Cardiac muscle cell (in vitro differentiated cells and primary cell): ENCODE measurements around the gene CPM. TPM values are rescaled to one million over a fixed set of nuclear protein-coding genes. Genes with fewer than 3 reads are reported as not detected.

Source experiments
- DNase-seq, 2 donors: peaks; one replicate each; pipeline versions ENCODE4 v3.0.0 to v3.0.0-alpha.2; 2010 to 2017; ENCODE audit warnings: low read depth in 1 of 2, low spot score in 1 of 2
- H3K27ac ChIP-seq: fragments of 200-600 bp; sonication (generic); 2 replicates; pipeline ENCODE4 v1.5.1; 2016
- H3K27me3 ChIP-seq: fragments of 200-600 bp; sonication (generic); 2 replicates; pipeline ENCODE4 v1.6.0; 2016; ENCODE audit warnings: control low read depth
- H3K36me3 ChIP-seq: fragments of 200-600 bp; sonication (generic); 2 replicates; pipeline ENCODE4 v1.5.1; 2016; ENCODE audit warnings: control low read depth
- H3K4me1 ChIP-seq: fragments of 200-600 bp; sonication (generic); 2 replicates; pipeline ENCODE4 v1.8.1; 2017; ENCODE audit warnings: low read depth, mild to moderate bottlenecking, mixed run types
- H3K4me3 ChIP-seq: fragments of 200-600 bp; sonication (generic); 2 replicates; pipeline ENCODE4 v1.5.1; 2016; ENCODE audit warnings: mild to moderate bottlenecking
- H3K9me3 ChIP-seq: fragments of 200-600 bp; sonication (generic); 2 replicates; pipeline ENCODE4 v1.5.1; 2017; ENCODE audit warnings: low read depth, mild to moderate bottlenecking, control low read depth
- polyA plus RNA-seq: library from polyadenylated mRNA; unstranded; fragments of >200 nt; fragmentation: Nextera tagmentation; extraction: Ambion mirVana; gene quantifications from 2 replicates; pipeline ENCODE4 v1.2.1, GENCODE V29; 2016
- total RNA-seq: library from RNA; depleted of rRNA; stranded (reverse); fragments of >200 nt; gene quantifications from 2 replicates; pipeline ENCODE4 v1.2.3, GENCODE V29; 2016
- TF ChIP-seq, protein P1 (sequence below): IDR thresholded peaks from 2 replicates; pipeline ENCODE4 v1.5.1; 2012; ENCODE audit warnings: low read depth, mild to moderate bottlenecking, low read length

The CPM gene
- total and polyA plus RNA-seq, 2 experiments from 2014 or later, result 1.5 to 2.0 TPM

DNA sequence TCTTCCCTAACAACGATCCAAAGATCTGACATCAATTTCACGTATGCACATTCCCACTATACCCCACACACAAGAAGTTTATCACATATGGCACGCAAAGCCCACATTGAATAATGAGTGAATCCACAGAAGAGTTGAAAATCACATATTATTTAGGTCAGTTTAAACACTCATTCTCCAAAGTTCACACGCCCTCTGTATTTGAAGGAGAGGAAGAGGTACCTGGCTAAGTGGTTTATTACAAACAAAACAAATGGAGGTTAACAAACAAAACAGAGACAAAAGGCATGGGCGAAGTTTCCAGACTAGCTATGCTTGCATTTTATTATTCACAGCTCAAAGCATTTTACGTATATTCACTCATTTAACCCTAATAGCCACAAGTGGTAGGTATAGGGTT lies 41.8 kb downstream of the CPM start:
- Histone ChIP-seq H3K4me1 (peaks cover 10% of the 10 kb centered on the region), H3K27ac (no peak overlapping the region), H3K36me3 (no peaks in the 10 kb centered on the region), H3K27me3 (no peaks in the 10 kb centered on the region), H3K4me3 (no peak overlapping the region), H3K9me3 (no peaks in the 10 kb centered on the region)
- no peak for DNase-seq
- TF ChIP-seq, protein P1, sequence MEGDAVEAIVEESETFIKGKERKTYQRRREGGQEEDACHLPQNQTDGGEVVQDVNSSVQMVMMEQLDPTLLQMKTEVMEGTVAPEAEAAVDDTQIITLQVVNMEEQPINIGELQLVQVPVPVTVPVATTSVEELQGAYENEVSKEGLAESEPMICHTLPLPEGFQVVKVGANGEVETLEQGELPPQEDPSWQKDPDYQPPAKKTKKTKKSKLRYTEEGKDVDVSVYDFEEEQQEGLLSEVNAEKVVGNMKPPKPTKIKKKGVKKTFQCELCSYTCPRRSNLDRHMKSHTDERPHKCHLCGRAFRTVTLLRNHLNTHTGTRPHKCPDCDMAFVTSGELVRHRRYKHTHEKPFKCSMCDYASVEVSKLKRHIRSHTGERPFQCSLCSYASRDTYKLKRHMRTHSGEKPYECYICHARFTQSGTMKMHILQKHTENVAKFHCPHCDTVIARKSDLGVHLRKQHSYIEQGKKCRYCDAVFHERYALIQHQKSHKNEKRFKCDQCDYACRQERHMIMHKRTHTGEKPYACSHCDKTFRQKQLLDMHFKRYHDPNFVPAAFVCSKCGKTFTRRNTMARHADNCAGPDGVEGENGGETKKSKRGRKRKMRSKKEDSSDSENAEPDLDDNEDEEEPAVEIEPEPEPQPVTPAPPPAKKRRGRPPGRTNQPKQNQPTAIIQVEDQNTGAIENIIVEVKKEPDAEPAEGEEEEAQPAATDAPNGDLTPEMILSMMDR, result no peak

DNA sequence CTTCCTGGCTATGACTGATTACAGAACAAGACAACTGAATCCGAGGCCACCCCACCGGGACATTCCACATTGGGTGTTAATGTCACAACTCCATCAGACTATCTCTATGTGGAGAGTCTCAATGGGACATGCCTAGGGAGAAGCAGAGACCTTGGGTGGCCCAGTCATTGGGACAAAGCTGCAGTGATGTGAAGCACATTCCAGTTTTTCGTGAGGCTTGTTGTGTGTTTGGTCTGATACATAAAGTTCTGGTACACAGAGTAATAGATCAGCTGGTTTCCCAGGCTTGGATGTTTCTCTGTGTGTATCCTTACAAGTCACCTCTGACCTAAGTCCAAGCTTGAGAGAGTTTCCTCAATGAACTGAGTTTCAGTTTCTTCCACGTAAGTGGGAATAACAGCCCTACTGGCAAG lies 42.3 kb downstream of the CPM start:
- Histone ChIP-seq H3K27me3 (no peaks in the 10 kb centered on the region), H3K36me3 (no peaks in the 10 kb centered on the region), H3K27ac (no peak overlapping the region), H3K4me3 (no peak overlapping the region), H3K4me1 (peaks cover 10% of the 10 kb centered on the region), H3K9me3 (no peaks in the 10 kb centered on the region)
- TF ChIP-seq, protein P1, result no peak
- no peak for DNase-seq

DNA sequence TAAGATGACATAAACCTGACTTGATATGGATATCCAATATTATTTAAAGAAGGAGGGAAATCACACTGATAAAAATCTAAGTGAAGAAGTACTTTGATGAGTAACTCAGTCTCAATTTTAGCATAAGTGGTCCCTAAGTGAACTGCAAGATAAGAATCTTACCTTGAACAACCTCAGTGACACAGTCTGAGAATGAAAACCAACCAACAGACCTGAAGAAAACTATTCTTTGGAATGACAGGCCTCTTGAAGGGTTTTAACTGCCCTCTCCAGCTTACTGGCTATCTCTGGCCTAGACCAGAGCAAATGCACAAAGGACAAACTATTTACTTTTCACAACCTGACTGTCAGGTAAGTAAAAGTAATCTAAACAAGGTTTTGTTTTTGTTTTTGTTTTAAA lies 44.7 kb downstream of the CPM start:
- H3K4me3 ChIP-seq, result no peak overlapping the region
- peak in 1 of 2 donors; percentile 14 for DNase-seq
- H3K27ac ChIP-seq, result no peak overlapping the region
- TF ChIP-seq, protein P1, result no peak
- no peaks in the 10 kb centered on the region for H3K27me3 ChIP-seq
- no peaks in the 10 kb centered on the region for H3K9me3 ChIP-seq
- peaks cover 10% of the 10 kb centered on the region for H3K4me1 ChIP-seq
- H3K36me3 ChIP-seq, result no peaks in the 10 kb centered on the region

DNA sequence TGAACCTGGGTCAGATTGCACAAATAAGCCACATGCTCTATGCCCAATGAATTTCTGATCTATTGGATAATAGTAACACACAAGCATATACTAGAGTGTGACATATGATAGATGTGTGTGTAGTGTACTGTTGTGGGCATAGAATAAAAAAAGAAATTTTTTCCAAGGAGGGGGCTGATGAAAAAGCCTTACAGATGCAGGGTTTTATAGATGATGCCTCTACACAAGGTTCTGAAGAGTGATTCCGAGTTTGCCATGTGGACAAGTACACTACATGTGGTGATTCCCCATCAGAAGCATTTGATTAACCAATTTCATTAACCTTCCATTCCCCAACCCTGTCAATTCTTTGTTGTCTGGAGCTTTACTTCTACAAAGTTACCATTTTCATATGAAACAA lies 45.3 kb downstream of the CPM start:
- no peak for DNase-seq
- TF ChIP-seq, protein P1, result no peak
- Histone ChIP-seq H3K36me3 (no peaks in the 10 kb centered on the region), H3K27me3 (no peaks in the 10 kb centered on the region), H3K9me3 (no peaks in the 10 kb centered on the region), H3K4me3 (no peak overlapping the region), H3K27ac (no peak overlapping the region), H3K4me1 (peaks cover 10% of the 10 kb centered on the region)

DNA sequence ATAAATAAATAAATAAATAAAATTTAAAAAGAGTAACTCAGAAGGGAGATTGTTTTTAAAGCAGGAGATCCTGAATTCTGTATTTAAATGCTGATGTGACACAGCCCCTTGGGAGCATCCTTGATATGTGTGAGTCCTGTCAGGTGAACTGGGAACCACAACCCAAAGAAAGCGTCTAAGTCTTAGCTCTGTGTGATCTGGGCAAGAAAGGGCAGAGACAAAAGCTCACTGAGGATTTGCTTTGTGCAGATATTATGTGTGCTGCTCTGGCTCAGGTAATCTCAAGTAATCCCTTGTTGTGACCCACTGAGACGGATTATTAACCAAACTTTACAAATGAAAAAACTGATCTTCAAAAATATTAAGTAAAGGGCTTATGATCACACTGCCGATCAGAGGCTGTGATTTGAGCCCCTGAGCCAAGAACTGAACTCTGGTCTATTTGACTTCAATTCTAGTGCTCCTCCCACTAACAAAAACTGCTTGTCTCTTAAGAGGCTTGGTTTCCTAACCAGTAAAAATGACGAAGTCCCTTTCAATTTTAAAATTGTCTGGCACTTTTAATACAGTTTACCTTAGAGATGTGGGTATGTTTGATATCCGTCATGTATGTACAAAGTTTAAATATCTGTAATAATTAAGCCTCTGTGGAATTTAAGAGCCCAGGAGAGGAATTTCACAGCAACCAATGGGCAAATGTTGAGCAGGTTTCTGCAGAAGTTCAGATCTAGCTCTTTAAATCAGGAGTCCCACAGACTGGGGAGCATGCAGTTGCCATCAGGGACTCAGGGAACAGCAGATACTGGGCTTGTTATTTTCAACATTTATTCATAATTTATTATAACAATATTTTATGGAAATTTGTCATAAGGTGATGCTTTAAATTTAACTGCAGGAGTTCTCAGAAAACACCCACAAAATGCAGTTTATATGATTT lies 46.1 kb downstream of the CPM start:
- Histone ChIP-seq H3K4me1 (peaks cover 10% of the 10 kb centered on the region), H3K4me3 (no peak overlapping the region), H3K27me3 (no peaks in the 10 kb centered on the region), H3K9me3 (no peaks in the 10 kb centered on the region), H3K27ac (no peak overlapping the region), H3K36me3 (no peaks in the 10 kb centered on the region)
- DNase-seq, result no peak
- TF ChIP-seq, protein P1, result no peak
